ENCODE measurements around the gene TKT.

TKT gene

GRCh38 chr3:53194210-53195065, 61.4 kb downstream of the TKT start:
- DNase-seq, result no peak

GRCh38 chr3:53193466-53194209, 62.2 kb downstream of the TKT start:
- DNase-seq, result no peak

GRCh38 chr3:53192608-53193007, 63.2 kb downstream of the TKT start:
- DNase-seq, result no peak

GRCh38 chr3:53191836-53192480, 63.9 kb downstream of the TKT start:
- DNase-seq, result no peak

GRCh38 chr3:53190659-53191058, 65.2 kb downstream of the TKT start:
- DNase-seq, result no peak

GRCh38 chr3:53189276-53189675, 66.5 kb downstream of the TKT start:
- no peak for DNase-seq

GRCh38 chr3:53188720-53189119, 67.1 kb downstream of the TKT start:
- no peak for DNase-seq

- no peak for DNase-seq
Observed at GRCh38 chr3:53188136-53188685, 67.6 kb downstream of the TKT start.

- no peak for DNase-seq
Observed at GRCh38 chr3:53187430-53187829, 68.4 kb downstream of the TKT start.

GRCh38 chr3:53186726-53187125, 69.1 kb downstream of the TKT start:
- no peak for DNase-seq

- DNase-seq, result no peak
Observed at GRCh38 chr3:53185761-53186465, 69.9 kb downstream of the TKT start.

- no peak for DNase-seq
Observed at GRCh38 chr3:53184701-53185100, 71.1 kb downstream of the TKT start.

- DNase-seq, result no peak
Observed at GRCh38 chr3:53183514-53183913, 72.3 kb downstream of the TKT start.

GRCh38 chr3:53182764-53183355, 73.0 kb downstream of the TKT start:
- no peak for DNase-seq

- no peak for DNase-seq
Observed at GRCh38 chr3:53181528-53181927, 74.3 kb downstream of the TKT start.

GRCh38 chr3:53181024-53181371, 74.8 kb downstream of the TKT start:
- no peak for DNase-seq

- no peak for DNase-seq
Observed at GRCh38 chr3:53180305-53181023, 75.4 kb downstream of the TKT start.

- DNase-seq, result no peak
Observed at GRCh38 chr3:53179580-53179979, 76.2 kb downstream of the TKT start.

GRCh38 chr3:53178246-53178645, 77.6 kb downstream of the TKT start:
- DNase-seq, result no peak

- DNase-seq, result no peak
Observed at GRCh38 chr3:53175613-53176540, 79.9 kb downstream of the TKT start.
